Body of pancreas (tissue), 4 donors: Measurements from ENCODE around the gene UQCC2. TPM values are rescaled to one million over a fixed set of nuclear protein-coding genes. Genes with fewer than 3 reads are reported as not detected.

Experiments
- ATAC-seq: fragments of 150-250 bp; one replicate; pipeline ENCODE4 v1.9.1; 2016
- DNase-seq, 4 donors: peaks; one replicate each; pipeline ENCODE4 v3.0.0-alpha.2; 2019
- H3K27ac ChIP-seq, 4 donors: fragments of 200-600 bp; sonication (generic); 1 replicate in 3 of 4; 2 replicates in 1 of 4; pipeline versions ENCODE4 v1.5.1 to v1.6.1; 2016 to 2019; ENCODE audit warnings: mild to moderate bottlenecking in 1 of 4, mixed read lengths in 1 of 4, moderate library complexity in 1 of 4
- H3K27me3 ChIP-seq, 2 donors: fragments of 200-600 bp; sonication (generic); one replicate each; pipeline ENCODE4 v1.6.0; 2016; ENCODE audit warnings: mild to moderate bottlenecking in 1 of 2
- H3K36me3 ChIP-seq, 2 donors: fragments of 200-600 bp; sonication (generic); replicated peaks in 1 of 2; 2 replicates each; pipeline ENCODE4 v1.5.1; 2016; ENCODE audit warnings: low read depth in 2 of 2; ENCODE audit not compliant: insufficient read depth in 1 of 2
- H3K4me1 ChIP-seq: fragments of 200-600 bp; sonication (generic); one replicate; pipeline ENCODE4 v1.6.0; 2016
- H3K4me3 ChIP-seq, 2 donors: fragments of 200-600 bp; sonication (generic); 1 replicate in 1 of 2; 2 replicates in 1 of 2; pipeline ENCODE4 v1.5.1; 2016 to 2019
- H3K9me3 ChIP-seq, 3 donors: fragments of 200-600 bp; sonication (generic); 1 replicate in 2 of 3; 2 replicates in 1 of 3; pipeline ENCODE4 v1.5.1; 2016
- POLR2A ChIP-seq, 3 donors: fragments of 450-650 bp; IDR thresholded peaks; one replicate each; pipeline ENCODE4 v1.6.1; 2016; ENCODE audit warnings: antibody characterized with exemption in 3 of 3, mild to moderate bottlenecking in 2 of 3
- WGBS, 2 donors: methylation state at CpG; one replicate each; pipeline ENCODE4 v1.1.5; 2017; 5-methylcytosine and 5-hydroxymethylcytosine counted together
- intact Hi-C: fragments of 100-400 bp; cut with DNase I; formaldehyde crosslinking; loops from one replicate; pipeline ENCODE4 v1.15.1; 2023
- total RNA-seq, 2 donors: library from RNA; depleted of rRNA; stranded (reverse); fragments of >200 nt; gene quantifications; one replicate each; pipeline ENCODE4 v1.1.0, GENCODE V29; 2016
- TF ChIP-seq, protein P1 (sequence below), 7 experiments: fragments of 450-650 bp in 4 of 7; fragments of 200-600 bp in 3 of 7; sonication (generic) in 3 of 7; IDR thresholded peaks; one replicate each; pipeline ENCODE4 v1.5.1; 2016 to 2019; ENCODE audit warnings: antibody characterized with exemption in 7 of 7

The UQCC2 gene
- total RNA-seq, 2 donors from 2014 or later = 4.0 to 17.6 TPM

DNA sequence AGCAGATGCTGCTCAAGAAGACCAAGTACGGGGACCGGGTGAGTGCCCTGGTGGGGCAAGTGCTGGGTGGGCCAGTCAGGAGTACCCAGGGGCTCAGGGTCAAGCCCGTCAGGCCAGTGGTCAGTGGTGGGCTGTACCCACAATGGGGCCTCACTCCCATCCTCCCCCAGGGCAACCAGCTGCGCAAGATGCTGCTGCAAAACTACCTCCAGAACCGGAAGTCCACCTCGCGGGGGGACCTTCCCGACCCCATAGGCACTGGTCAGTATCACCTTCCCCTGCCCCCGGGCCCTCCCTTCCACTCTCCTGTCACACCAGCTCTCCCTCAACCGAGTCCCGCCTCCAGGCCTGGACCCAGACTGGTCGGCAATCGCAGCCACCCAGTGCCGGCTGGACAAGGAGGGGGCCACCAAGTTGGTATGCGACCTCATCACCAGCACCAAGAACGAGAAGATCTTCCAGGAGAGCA, 27.0 kb downstream of the UQCC2 start:
- Histone ChIP-seq H3K36me3 (peaks cover 0 to 14% of the 10 kb centered on the region in 2 donors), H3K4me1 (no peaks in the 10 kb centered on the region)
- 88 to 91% methylated on average over 15 of the region's 16 CpGs for WGBS, 2 donors

DNA sequence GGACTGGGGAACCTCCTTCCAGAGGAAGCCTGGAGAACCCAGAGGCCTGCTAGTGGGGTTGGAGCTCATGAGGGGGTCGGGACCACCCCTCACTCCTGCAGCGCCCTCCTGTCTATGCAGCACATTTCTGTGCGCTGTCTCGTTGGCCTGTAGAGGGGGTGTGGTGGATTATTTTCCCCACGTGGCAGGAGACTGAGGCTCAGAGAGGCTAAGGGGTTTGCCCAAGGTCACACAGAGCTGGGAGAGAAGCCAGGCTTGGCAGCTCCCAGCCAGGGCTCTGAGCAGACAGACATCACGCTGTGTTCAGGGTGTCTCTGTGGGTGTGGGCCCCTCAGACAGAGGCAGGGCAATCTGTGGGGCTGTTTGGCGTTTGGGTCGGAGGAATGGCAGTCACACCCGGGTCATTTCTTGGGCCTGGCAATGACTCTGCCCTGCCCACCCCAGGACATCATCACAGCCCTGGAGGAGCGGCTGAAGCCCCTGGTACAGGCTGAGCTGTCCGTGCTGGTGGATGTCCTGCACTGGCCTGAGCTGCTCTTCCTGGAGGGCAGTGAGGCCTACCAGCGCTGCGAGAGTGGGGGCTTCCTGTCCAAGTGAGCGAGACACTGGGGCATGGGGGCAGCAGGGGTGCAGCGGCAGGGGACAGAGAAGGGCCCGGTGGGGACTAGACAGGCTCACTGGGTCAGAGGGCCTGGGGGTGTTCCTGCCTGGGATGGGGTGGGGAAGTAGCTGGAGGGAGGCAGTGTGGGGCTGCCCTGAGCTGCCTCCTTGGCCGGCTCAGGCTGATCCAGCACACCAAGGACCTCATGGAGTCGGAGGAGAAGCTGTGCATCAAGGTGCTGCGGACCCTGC, 27.7 kb downstream of the UQCC2 start:
- TF ChIP-seq, protein P1, sequence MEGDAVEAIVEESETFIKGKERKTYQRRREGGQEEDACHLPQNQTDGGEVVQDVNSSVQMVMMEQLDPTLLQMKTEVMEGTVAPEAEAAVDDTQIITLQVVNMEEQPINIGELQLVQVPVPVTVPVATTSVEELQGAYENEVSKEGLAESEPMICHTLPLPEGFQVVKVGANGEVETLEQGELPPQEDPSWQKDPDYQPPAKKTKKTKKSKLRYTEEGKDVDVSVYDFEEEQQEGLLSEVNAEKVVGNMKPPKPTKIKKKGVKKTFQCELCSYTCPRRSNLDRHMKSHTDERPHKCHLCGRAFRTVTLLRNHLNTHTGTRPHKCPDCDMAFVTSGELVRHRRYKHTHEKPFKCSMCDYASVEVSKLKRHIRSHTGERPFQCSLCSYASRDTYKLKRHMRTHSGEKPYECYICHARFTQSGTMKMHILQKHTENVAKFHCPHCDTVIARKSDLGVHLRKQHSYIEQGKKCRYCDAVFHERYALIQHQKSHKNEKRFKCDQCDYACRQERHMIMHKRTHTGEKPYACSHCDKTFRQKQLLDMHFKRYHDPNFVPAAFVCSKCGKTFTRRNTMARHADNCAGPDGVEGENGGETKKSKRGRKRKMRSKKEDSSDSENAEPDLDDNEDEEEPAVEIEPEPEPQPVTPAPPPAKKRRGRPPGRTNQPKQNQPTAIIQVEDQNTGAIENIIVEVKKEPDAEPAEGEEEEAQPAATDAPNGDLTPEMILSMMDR (IDR thresholded peaks at IDR 0.05) = no peak
- TF ChIP-seq POLR2A (IDR thresholded peaks at IDR 0.05) = no peak
- intact Hi-C loops = no loop called here
- no peak for DNase-seq
- Histone ChIP-seq H3K4me3 (no peak overlapping the region), H3K9me3 (no peaks in the 10 kb centered on the region), H3K27ac (no peak overlapping the region), H3K4me1 (no peaks in the 10 kb centered on the region), H3K27me3 (no peaks in the 10 kb centered on the region), H3K36me3 (peaks cover 0 to 15% of the 10 kb centered on the region in 2 donors)
- no peak for ATAC-seq
- 80 to 93% methylated on average over 10 to 19 of the region's 19 CpGs for WGBS, 2 donors

More for the DNA sequence above, 27.0 kb downstream of the UQCC2 start:
- intact Hi-C loops = no loop called here
- H3K9me3 ChIP-seq = no peaks in the 10 kb centered on the region
- DNase-seq (no peak), ATAC-seq (no peak)
- no peaks in the 10 kb centered on the region for H3K27me3 ChIP-seq
- no peak overlapping the region for H3K4me3 ChIP-seq
- TF ChIP-seq POLR2A (IDR thresholded peaks at IDR 0.05) = no peak
- H3K27ac ChIP-seq = no peak overlapping the region

DNA sequence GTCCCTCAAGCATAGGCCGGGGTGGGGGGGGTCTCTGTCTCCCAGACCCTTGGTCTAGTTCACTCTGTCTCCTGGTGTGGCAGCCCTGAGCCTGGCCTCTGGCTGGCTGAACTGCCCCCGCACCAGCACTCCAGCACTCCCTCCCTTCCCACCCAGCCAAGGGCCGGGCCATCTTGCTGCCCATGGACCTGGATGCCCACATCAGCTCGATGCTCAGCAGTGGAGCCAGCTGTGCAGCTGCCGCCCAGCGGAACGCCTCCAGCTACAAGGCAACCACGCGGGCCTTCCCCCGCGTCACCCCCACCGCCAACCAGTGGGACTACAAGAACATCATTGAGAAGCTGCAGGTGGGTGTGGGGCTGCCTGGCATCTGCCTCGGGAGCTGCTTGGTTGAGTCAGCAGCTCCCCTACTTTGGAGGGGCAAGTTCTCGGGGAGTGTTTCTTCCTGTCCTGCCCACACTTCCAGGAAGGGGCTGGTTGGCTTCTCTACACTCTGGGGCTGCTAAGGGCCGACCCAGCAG, 28.4 kb downstream of the UQCC2 start:
- Histone ChIP-seq H3K27ac (no peak overlapping the region), H3K9me3 (no peaks in the 10 kb centered on the region), H3K4me3 (no peak overlapping the region), H3K27me3 (no peaks in the 10 kb centered on the region), H3K4me1 (no peaks in the 10 kb centered on the region), H3K36me3 (peaks cover 0 to 15% of the 10 kb centered on the region in 2 donors)
- intact Hi-C loops = no loop called here
- 81 to 88% methylated on average over 6 to 14 of the region's 15 CpGs for WGBS, 2 donors
- DNase-seq (no peak), ATAC-seq (no peak)
- TF ChIP-seq POLR2A (IDR thresholded peaks at IDR 0.05) = no peak
- TF ChIP-seq, protein P1 (IDR thresholded peaks at IDR 0.05) = no peak

DNA sequence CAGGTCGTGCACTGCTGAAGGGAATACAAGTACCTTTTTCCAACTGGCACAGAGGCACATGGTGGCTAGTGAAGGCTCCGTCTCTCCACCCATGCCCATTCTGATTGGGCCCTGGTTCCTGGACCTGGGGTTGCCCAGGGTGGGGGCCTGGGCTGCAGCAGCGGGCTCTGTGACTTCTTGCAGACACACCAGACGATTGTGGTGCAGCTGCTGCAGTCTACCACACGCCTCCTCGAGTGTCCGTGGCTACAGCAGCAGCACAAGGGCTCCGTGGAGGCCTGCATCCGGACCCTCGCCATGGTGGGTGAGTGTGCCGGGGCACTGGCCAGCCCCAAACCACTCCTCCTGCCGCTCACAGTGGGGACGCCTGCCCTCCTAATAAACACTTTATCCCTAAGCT, 29.2 kb downstream of the UQCC2 start:
- 88% methylated on average over 7 to 13 of the region's 13 CpGs for WGBS, 2 donors
- DNase-seq = no peak
- H3K36me3 ChIP-seq = peaks cover 0 to 15% of the 10 kb centered on the region in 2 donors

DNA sequence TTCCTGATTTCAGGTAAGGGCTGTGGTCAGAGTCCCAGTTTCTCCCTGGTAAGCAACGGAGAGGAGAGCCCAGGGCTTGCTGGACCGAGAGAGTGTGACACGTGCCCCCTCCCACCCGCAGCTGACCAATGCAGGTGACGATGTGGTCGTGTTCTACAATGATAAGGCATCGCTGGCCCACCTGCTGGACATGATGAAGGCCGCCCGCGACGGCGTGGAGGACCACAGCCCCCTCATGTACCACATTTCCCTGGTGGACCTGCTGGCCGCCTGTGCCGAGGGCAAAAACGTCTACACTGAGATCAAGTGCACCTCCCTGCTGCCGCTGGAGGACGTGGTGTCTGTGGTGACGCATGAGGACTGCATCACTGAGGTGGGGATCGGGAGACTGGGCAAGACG, 31.7 kb downstream of the UQCC2 start:
- H3K9me3 ChIP-seq = no peaks in the 10 kb centered on the region
- H3K4me3 ChIP-seq = no peak overlapping the region
- ATAC-seq = no peak
- H3K36me3 ChIP-seq = peaks cover 0 to 4% of the 10 kb centered on the region in 2 donors
- DNase-seq = no peak
- intact Hi-C loops = no loop called here
- H3K4me1 ChIP-seq = no peaks in the 10 kb centered on the region
- no peak for TF ChIP-seq POLR2A (IDR thresholded peaks at IDR 0.05)
- TF ChIP-seq, protein P1 (IDR thresholded peaks at IDR 0.05) = no peak
- 88 to 93% methylated on average over 17 to 20 of the region's 20 CpGs for WGBS, 2 donors
- H3K27ac ChIP-seq = no peak overlapping the region
- no peaks in the 10 kb centered on the region for H3K27me3 ChIP-seq

More for the DNA sequence above, 29.2 kb downstream of the UQCC2 start:
- no peaks in the 10 kb centered on the region for H3K9me3 ChIP-seq
- no peak for TF ChIP-seq POLR2A (IDR thresholded peaks at IDR 0.05)
- TF ChIP-seq, protein P1 (IDR thresholded peaks at IDR 0.05) = no peak
- H3K4me3 ChIP-seq = no peak overlapping the region
- no peak overlapping the region for H3K27ac ChIP-seq
- ATAC-seq = no peak
- intact Hi-C loops = no loop called here
- no peaks in the 10 kb centered on the region for H3K4me1 ChIP-seq
- H3K27me3 ChIP-seq = no peaks in the 10 kb centered on the region
